Adrenal gland (tissue), 12 donors: ENCODE measurements around the gene PAM16. TPM values are rescaled to one million over a fixed set of nuclear protein-coding genes. Genes with fewer than 3 reads are reported as not detected.
A peak's percentile ranks its signal among the peaks of the same experiment; 100 is the strongest.

Source experiments
- DNase-seq, 7 donors: peaks; one replicate each; pipeline ENCODE4 v3.0.0-alpha.2; 2019 to 2020
- H3K27ac ChIP-seq, 5 donors: fragments of 200-600 bp; sonication (generic) in 4 of 5; 1 replicate in 3 of 5; 2 replicates in 2 of 5; pipeline versions ENCODE4 v1.5.1 to v1.8.0; 2016 to 2020; ENCODE audit warnings: mild to moderate bottlenecking in 1 of 5
- H3K27me3 ChIP-seq: fragments of 200-600 bp; 2 replicates; pipeline ENCODE4 v1.8.0; 2021
- H3K36me3 ChIP-seq, 2 donors: fragments of 200-600 bp; replicated peaks in 1 of 2; 1 replicate in 1 of 2; 2 replicates in 1 of 2; pipeline versions ENCODE4 v1.5.1 to v1.8.0; 2018 to 2022
- H3K4me1 ChIP-seq, 2 donors: fragments of 200-600 bp; replicated peaks in 1 of 2; 1 replicate in 1 of 2; 2 replicates in 1 of 2; pipeline versions ENCODE4 v1.5.1 to v1.8.0; 2018 to 2021
- H3K4me3 ChIP-seq, 4 donors: fragments of 200-600 bp; sonication (generic) in 3 of 4; one replicate each; pipeline ENCODE4 v1.5.1; 2016 to 2018
- H3K9me3 ChIP-seq, 3 donors: fragments of 200-600 bp; sonication (generic) in 1 of 3; replicated peaks in 1 of 3; 1 replicate in 2 of 3; 2 replicates in 1 of 3; pipeline versions ENCODE4 v1.5.1 to v1.8.0; 2016 to 2021
- POLR2A ChIP-seq, 2 donors: fragments of 450-650 bp; IDR thresholded peaks; one replicate each; pipeline ENCODE4 v1.6.1; 2017; ENCODE audit warnings: antibody characterized with exemption in 2 of 2, mild to moderate bottlenecking in 2 of 2, moderate library complexity in 1 of 2
- WGBS, 4 donors: extraction: QIAGEN DNeasy Blood & Tissue Kit in 2 of 4; methylation state at CpG; one replicate each; pipeline versions ENCODE4 v1.1.5 to v1.1.7; 2013 to 2017; 5-methylcytosine and 5-hydroxymethylcytosine counted together
- intact Hi-C, 2 donors: fragments of 100-400 bp; cut with DNase I; formaldehyde crosslinking; loops; one replicate each; pipeline versions ENCODE4 v1.14.1 to v1.15.0; 2022 to 2023
- polyA plus RNA-seq, 3 donors: library from polyadenylated mRNA; stranded (reverse); fragments of 200-250 nt in 2 of 3; fragments of 350-450 nt in 1 of 3; fragmentation: Illumina TruSeq in 1 of 3; extraction: RNeasy Lipid Tissue Mini Kit (QIAGEN cat#74804) in 1 of 3; gene quantifications; one replicate each; pipeline ENCODE4 v1.2.3, GENCODE V29; 2013 to 2014
- total RNA-seq, 9 donors: library from RNA; depleted of rRNA in 4 of 9; stranded (reverse); fragments of >200 nt in 4 of 9; fragments of 120-200 nt in 1 of 9; fragmentation: NEBNext Ultra II Directional in 1 of 9; extraction: Animal tissue kit (Norgen Biotek cat#: 25700) in 1 of 9; gene quantifications; one replicate each; pipeline versions ENCODE4 v1.1.0 to v1.2.4, GENCODE V29; 2013 to 2023
- TF ChIP-seq, protein P1 (sequence below), 6 experiments: fragments of 450-650 bp in 4 of 6; fragments of 200-600 bp in 2 of 6; sonication (generic) in 1 of 6; IDR thresholded peaks; 1 replicate in 5 of 6; 2 replicates in 1 of 6; pipeline versions ENCODE4 v1.5.1 to v1.8.0; 2016 to 2021; ENCODE audit warnings: antibody characterized with exemption in 6 of 6, mild to moderate bottlenecking in 2 of 6, moderate library complexity in 1 of 6
- donor health status: healthy with polysubstance abuse.
- donor health status: Bipolar disorder and iron deficiency.
- donor health status: DM: yes; HTN: yes; CAD: no.
- donor health status: DM: no; HTN: no; CAD: no.
- donor health status: DM: no; HTN: no; CAD: no.
- donor health status: DM: yes; HTN: yes; CAD: no.

Gene PAM16
- total and polyA plus RNA-seq, 12 donors, result 25.0 to 310 (median 55.3) TPM

DNA sequence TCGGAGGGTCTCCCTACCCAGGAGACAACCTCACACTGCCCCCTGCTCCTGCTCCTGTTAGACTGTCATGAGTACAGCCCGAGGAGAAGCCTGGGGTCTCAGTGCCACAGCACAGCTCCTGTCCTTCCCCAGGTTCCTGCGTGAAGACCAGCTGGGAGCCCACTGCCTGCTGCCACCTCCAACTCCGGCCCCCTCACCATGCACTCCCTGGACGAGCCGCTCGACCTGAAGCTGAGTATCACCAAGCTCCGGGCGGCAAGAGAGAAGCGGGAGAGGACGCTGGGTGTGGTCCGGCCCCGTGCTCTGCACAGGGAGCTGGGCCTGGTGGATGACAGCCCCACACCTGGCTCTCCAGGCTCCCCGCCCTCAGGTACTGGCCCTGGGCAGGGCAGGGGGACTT is 19.0 kb downstream of the PAM16 start:
- H3K4me3 ChIP-seq, result no peak overlapping the region
- no peak for DNase-seq

DNA sequence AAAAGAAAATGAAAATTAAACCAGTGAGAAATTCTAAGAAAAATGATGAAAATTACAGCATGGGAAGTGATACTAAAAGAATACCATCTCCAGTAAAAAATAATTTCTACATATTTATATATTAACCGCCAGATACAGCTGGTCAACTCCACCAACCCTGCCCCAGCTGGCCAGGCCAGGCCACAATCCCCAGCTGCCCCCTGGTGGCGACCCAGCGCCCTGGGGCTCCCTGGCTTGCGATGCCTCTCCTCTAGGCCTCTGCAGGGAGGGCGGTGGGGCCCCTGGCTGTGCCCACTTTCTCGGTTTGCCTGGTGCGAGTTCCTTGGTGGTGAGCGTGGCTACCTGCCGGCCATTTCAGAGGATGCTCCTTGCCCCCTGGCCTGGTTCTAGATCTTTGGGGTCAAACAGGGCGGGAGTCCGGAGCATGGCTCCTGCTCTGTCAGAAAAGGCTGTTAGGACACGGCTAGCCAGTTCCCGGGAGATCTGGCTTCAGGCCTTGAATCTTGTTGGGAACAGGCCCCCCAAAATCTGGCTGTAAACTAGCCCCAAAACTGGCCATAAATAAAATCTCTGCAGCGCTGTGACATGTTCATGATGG is 20.7 kb downstream of the PAM16 start:
- peaks cover 23 to 39% of the 10 kb centered on the region in 2 donors for H3K4me1 ChIP-seq
- TF ChIP-seq, protein P1, sequence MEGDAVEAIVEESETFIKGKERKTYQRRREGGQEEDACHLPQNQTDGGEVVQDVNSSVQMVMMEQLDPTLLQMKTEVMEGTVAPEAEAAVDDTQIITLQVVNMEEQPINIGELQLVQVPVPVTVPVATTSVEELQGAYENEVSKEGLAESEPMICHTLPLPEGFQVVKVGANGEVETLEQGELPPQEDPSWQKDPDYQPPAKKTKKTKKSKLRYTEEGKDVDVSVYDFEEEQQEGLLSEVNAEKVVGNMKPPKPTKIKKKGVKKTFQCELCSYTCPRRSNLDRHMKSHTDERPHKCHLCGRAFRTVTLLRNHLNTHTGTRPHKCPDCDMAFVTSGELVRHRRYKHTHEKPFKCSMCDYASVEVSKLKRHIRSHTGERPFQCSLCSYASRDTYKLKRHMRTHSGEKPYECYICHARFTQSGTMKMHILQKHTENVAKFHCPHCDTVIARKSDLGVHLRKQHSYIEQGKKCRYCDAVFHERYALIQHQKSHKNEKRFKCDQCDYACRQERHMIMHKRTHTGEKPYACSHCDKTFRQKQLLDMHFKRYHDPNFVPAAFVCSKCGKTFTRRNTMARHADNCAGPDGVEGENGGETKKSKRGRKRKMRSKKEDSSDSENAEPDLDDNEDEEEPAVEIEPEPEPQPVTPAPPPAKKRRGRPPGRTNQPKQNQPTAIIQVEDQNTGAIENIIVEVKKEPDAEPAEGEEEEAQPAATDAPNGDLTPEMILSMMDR (IDR thresholded peaks at IDR 0.05), result peak; percentile 87 to 98 (median 96)
- TF ChIP-seq POLR2A (IDR thresholded peaks at IDR 0.05), result no peak
- DNase-seq, result peak; percentile 77 to 91 (median 84)
- H3K9me3 ChIP-seq, result no peaks in the 10 kb centered on the region
- WGBS, 4 donors, result 41 to 60% (median 46%) methylated on average over 6 to 14 of the region's 14 CpGs
- intact Hi-C loops, result loop anchor here (5.0 to 10.0 kb wide), 2 partner anchors 43 to 126 kb away; no protein-coding TSS in a partner anchor
- H3K27ac ChIP-seq, result no peak overlapping the region
- H3K36me3 ChIP-seq, result peaks cover 0 to 21% of the 10 kb centered on the region in 2 donors
- no peak overlapping the region for H3K4me3 ChIP-seq
- H3K27me3 ChIP-seq, result no peaks in the 10 kb centered on the region

More for the DNA sequence above, 19.0 kb downstream of the PAM16 start:
- Histone ChIP-seq H3K36me3 (peaks cover 0 to 38% of the 10 kb centered on the region in 2 donors), H3K9me3 (no peaks in the 10 kb centered on the region), H3K27ac (no peak overlapping the region), H3K27me3 (no peaks in the 10 kb centered on the region), H3K4me1 (peaks cover 22 to 34% of the 10 kb centered on the region in 2 donors)
- WGBS, 4 donors, result 78 to 89% (median 85%) methylated on average over 2 to 14 of the region's 14 CpGs
- no peak for TF ChIP-seq POLR2A (IDR thresholded peaks at IDR 0.05)
- TF ChIP-seq, protein P1 (IDR thresholded peaks at IDR 0.05), result no peak
- intact Hi-C loops, result loop anchor here (5.0 to 10.0 kb wide), 2 partner anchors 45 to 127 kb away; no protein-coding TSS in a partner anchor

DNA sequence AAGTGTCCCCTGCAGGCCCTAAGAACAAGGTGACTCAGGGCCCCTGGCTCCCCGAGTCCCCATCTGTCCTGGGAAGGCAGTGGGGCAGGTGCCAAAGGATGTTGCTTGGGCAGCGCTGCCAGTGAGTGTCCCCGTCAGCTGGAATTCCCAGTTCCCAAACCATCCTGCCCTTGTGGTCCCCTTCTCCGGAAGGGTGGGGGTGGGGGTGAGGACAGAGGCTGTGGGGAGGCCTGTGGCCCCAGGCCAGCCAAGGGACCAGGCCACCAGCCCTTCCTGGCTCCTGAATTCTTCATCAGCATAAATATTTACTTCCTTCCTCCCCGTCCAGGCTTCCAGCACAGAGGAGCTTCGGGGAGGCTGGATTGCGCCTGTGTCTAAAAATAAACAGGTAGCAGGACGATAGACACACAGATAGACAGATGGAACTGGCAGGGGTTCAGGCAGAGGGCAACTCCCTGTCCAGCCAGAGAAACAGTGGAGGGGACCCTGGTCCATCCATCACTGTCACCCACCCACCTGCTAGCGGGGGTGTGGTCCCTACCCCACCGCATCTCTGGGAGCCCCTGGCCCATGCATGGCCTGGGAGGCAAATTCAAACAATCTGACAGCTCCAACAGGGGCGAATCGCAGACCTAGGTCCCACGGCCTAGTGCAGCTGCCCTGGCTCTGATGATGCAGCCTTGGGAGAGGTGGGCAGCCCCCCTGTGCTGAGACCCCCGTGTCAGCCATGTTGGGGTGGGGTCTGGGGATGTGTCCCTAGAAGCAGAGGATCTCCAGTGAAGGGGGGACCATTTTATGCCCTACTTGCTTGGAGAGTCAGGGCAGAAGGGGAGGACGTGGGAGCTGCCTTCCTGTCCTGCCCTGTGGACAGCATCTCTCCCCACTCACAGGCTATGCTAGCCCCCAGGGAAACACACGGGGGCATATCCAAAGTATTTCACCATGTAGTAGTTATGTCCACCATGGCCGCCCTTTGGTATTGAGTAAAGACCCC is 22.0 kb downstream of the PAM16 start:
- WGBS, 4 donors, result 32 to 43% (median 36%) methylated on average over 6 to 17 of the region's 17 CpGs
- Histone ChIP-seq H3K4me3 (peak overlapping the region in 1 of 4 donors; percentile 63), H3K9me3 (no peaks in the 10 kb centered on the region), H3K27me3 (no peaks in the 10 kb centered on the region), H3K4me1 (peaks cover 36 to 52% of the 10 kb centered on the region in 2 donors), H3K36me3 (peaks cover 0 to 10% of the 10 kb centered on the region in 2 donors), H3K27ac (peak overlapping the region in 4 of 5 donors; percentile 43 to 93 (median 84))
- TF ChIP-seq, protein P1 (IDR thresholded peaks at IDR 0.05), result no peak
- TF ChIP-seq POLR2A (IDR thresholded peaks at IDR 0.05), result no peak
- intact Hi-C loops, result loop anchor here in 1 of 2 donors (5.0 kb wide), 1 partner anchor 52 kb away; no protein-coding TSS in a partner anchor
- DNase-seq, result peak in 6 of 7 donors; percentile 57 to 78 (median 70)
